Glutamatergic neuron (in vitro differentiated cells): ENCODE measurements around the gene LIMS1. TPM values are rescaled to one million over a fixed set of nuclear protein-coding genes. Genes with fewer than 3 reads are reported as not detected.
"Not testable (repeated sequence)": the region's sequence is repeated elsewhere in the genome, so short reads cannot be mapped to it uniquely, and the experiment has no call there.

Experiments
- DNase-seq: peaks from one replicate; pipeline ENCODE4 v3.0.0; 2022
- H3K27ac Mint-ChIP-seq: one replicate; pipeline ENCODE4 v1.8.0; 2020; ENCODE audit warnings: mild to moderate bottlenecking, mixed read lengths, inconsistent platforms; ENCODE audit not compliant: unreplicated experiment
- H3K27me3 Mint-ChIP-seq: one replicate; pipeline ENCODE4 v1.8.0; 2020; ENCODE audit warnings: mild to moderate bottlenecking, moderate library complexity, mixed read lengths, inconsistent platforms; ENCODE audit not compliant: unreplicated experiment
- H3K36me3 Mint-ChIP-seq: one replicate; pipeline ENCODE4 v1.8.0; 2020; ENCODE audit warnings: mild to moderate bottlenecking, mixed read lengths, inconsistent platforms; ENCODE audit not compliant: unreplicated experiment
- H3K4me1 Mint-ChIP-seq: one replicate; pipeline ENCODE4 v1.8.0; 2020; ENCODE audit warnings: mild to moderate bottlenecking, low read depth, mixed read lengths, inconsistent platforms; ENCODE audit not compliant: unreplicated experiment
- H3K4me3 Mint-ChIP-seq: one replicate; pipeline ENCODE4 v1.8.0; 2020; ENCODE audit warnings: mild to moderate bottlenecking, mixed read lengths, inconsistent platforms; ENCODE audit not compliant: unreplicated experiment
- H3K9me3 Mint-ChIP-seq: one replicate; pipeline ENCODE4 v1.8.0; 2020; ENCODE audit warnings: mild to moderate bottlenecking, moderate library complexity, mixed read lengths, inconsistent platforms; ENCODE audit not compliant: unreplicated experiment
- total RNA-seq: library from RNA; stranded (reverse); fragmentation: NEBNext Ultra II Directional; extraction: Animal tissue kit (Norgen Biotek cat#: 25700); gene quantifications from one replicate; pipeline ENCODE4 v1.2.1, GENCODE V29; 2021; ENCODE audit not compliant: unreplicated experiment

Gene LIMS1
- total RNA-seq, 1 donor from 2014 or later: 18.5 TPM

- not testable (repeated sequence) for H3K27ac Mint-ChIP-seq, H3K36me3 Mint-ChIP-seq, H3K9me3 Mint-ChIP-seq, H3K4me3 Mint-ChIP-seq, H3K27me3 Mint-ChIP-seq, H3K4me1 Mint-ChIP-seq, DNase-seq
Measured at GRCh38 chr2:108656282-108656681, 122.0 kb downstream of the LIMS1 start.

- H3K9me3 Mint-ChIP-seq, H3K4me3 Mint-ChIP-seq, H3K27ac Mint-ChIP-seq, H3K36me3 Mint-ChIP-seq, H3K27me3 Mint-ChIP-seq, DNase-seq: not testable (repeated sequence)
- peaks cover 11% of the 10 kb centered on the region for H3K4me1 Mint-ChIP-seq
Measured at GRCh38 chr2:108657517-108657916, 123.2 kb downstream of the LIMS1 start.

GRCh38 chr2:108658553-108658952 lies 124.3 kb downstream of the LIMS1 start:
- H3K4me1 Mint-ChIP-seq: peaks cover 11% of the 10 kb centered on the region
- DNase-seq, H3K4me3 Mint-ChIP-seq, H3K36me3 Mint-ChIP-seq, H3K27me3 Mint-ChIP-seq, H3K9me3 Mint-ChIP-seq, H3K27ac Mint-ChIP-seq: not testable (repeated sequence)

- H3K27me3 Mint-ChIP-seq, H3K9me3 Mint-ChIP-seq, DNase-seq, H3K4me1 Mint-ChIP-seq, H3K36me3 Mint-ChIP-seq, H3K4me3 Mint-ChIP-seq: not testable (repeated sequence)
- peak overlapping the region; percentile 38 for H3K27ac Mint-ChIP-seq
Measured at GRCh38 chr2:108661493-108661892, 127.2 kb downstream of the LIMS1 start.

- not testable (repeated sequence) for H3K9me3 Mint-ChIP-seq, DNase-seq, H3K4me1 Mint-ChIP-seq, H3K27me3 Mint-ChIP-seq, H3K4me3 Mint-ChIP-seq, H3K36me3 Mint-ChIP-seq
- peak overlapping the region; percentile 26 for H3K27ac Mint-ChIP-seq
Measured at GRCh38 chr2:108662207-108662612, 127.9 kb downstream of the LIMS1 start.

GRCh38 chr2:108663346-108663745 lies 129.1 kb downstream of the LIMS1 start:
- not testable (repeated sequence) for H3K9me3 Mint-ChIP-seq, H3K4me3 Mint-ChIP-seq, H3K36me3 Mint-ChIP-seq, H3K27me3 Mint-ChIP-seq, H3K4me1 Mint-ChIP-seq, DNase-seq, H3K27ac Mint-ChIP-seq

GRCh38 chr2:108664089-108664488 lies 129.8 kb downstream of the LIMS1 start:
- not testable (repeated sequence) for DNase-seq, H3K4me1 Mint-ChIP-seq, H3K36me3 Mint-ChIP-seq, H3K9me3 Mint-ChIP-seq, H3K4me3 Mint-ChIP-seq, H3K27ac Mint-ChIP-seq, H3K27me3 Mint-ChIP-seq

- H3K27ac Mint-ChIP-seq, H3K27me3 Mint-ChIP-seq, H3K4me3 Mint-ChIP-seq, H3K4me1 Mint-ChIP-seq, H3K36me3 Mint-ChIP-seq, DNase-seq, H3K9me3 Mint-ChIP-seq: not testable (repeated sequence)
Measured at GRCh38 chr2:108664979-108665378, 130.7 kb downstream of the LIMS1 start.

- H3K27me3 Mint-ChIP-seq, DNase-seq, H3K9me3 Mint-ChIP-seq, H3K27ac Mint-ChIP-seq, H3K36me3 Mint-ChIP-seq, H3K4me1 Mint-ChIP-seq, H3K4me3 Mint-ChIP-seq: not testable (repeated sequence)
Measured at GRCh38 chr2:108665975-108666374, 131.7 kb downstream of the LIMS1 start.

DNA sequence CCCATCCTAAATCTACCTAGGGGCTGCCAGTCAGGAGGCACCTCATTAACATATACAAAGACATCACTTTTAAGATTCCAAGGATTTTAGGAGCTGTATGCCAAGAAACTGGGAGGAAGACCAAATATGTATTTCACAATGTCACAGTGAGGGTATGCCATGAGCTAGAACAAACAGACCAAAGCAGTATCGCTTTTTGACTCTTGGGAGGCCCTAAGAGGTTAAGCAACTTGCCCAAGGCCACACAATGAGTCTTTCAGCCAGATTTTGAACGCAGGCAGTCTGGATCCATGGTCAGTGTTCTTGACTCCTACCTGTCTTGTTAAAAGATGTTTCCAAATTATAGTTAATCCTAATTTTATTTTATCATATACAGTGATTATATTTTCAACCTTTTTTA lies 132.9 kb downstream of the LIMS1 start:
- DNase-seq, H3K27me3 Mint-ChIP-seq, H3K4me3 Mint-ChIP-seq, H3K27ac Mint-ChIP-seq, H3K4me1 Mint-ChIP-seq, H3K36me3 Mint-ChIP-seq, H3K9me3 Mint-ChIP-seq: not testable (repeated sequence)

DNA sequence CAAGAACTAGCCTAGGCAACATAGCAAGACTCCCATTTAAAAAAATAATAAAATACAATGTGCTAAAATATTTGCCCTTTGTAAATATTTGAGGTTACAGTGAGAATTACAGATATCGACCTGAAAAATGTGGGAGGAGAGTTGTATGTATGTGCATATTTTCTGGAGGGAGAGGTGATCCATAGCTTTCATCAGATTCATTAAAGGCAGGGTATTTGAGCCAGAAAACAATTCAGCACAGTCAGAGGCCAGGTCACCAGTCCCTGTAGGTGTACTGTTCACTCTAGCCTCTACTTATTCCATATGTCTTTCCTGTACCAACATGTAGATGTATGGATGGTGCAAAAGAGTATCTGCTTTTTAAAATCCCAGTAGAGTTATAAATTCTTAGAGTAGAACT lies 136.0 kb downstream of the LIMS1 start:
- not testable (repeated sequence) for DNase-seq, H3K4me1 Mint-ChIP-seq, H3K9me3 Mint-ChIP-seq, H3K27me3 Mint-ChIP-seq, H3K36me3 Mint-ChIP-seq, H3K4me3 Mint-ChIP-seq, H3K27ac Mint-ChIP-seq

- not testable (repeated sequence) for H3K9me3 Mint-ChIP-seq, H3K4me1 Mint-ChIP-seq, H3K36me3 Mint-ChIP-seq, DNase-seq, H3K27ac Mint-ChIP-seq, H3K27me3 Mint-ChIP-seq, H3K4me3 Mint-ChIP-seq
Measured at GRCh38 chr2:108672200-108672805, 138.0 kb downstream of the LIMS1 start.

DNA sequence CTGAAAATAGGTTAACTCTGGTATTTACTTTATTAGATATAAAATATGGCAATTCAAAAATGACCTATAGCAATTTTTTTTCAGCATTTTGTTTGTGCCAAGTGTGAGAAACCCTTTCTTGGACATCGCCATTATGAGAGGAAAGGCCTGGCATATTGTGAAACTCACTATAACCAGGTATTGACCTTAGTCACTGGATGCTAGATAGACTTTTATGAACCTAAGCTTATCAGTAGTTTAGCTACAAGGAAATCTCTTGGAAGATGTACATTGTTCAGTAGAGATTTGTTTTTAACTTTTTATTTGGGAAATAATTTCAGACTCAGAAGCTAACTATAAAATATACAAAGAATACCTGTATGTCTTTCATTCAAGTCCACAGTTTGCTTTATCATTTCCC lies 142.3 kb downstream of the LIMS1 start:
- DNase-seq, H3K9me3 Mint-ChIP-seq, H3K4me3 Mint-ChIP-seq, H3K36me3 Mint-ChIP-seq, H3K27ac Mint-ChIP-seq, H3K4me1 Mint-ChIP-seq, H3K27me3 Mint-ChIP-seq: not testable (repeated sequence)
